ENCODE results near the gene SLX4IP. TPM values are rescaled to one million over a fixed set of nuclear protein-coding genes. Genes with fewer than 3 reads are reported as not detected.

Gene SLX4IP
- total RNA-seq, 1 donor from 2014 or later: 4.6 TPM

GRCh38 chr20:10672624-10673127 lies 237.6 kb downstream of the SLX4IP start:
- DNase-seq (ENCODE audit: low spot score) (peak; percentile 81), ATAC-seq (no peak)
- intact Hi-C loops (cut with DNase I): no loop called here

GRCh38 chr20:10673176-10673841 lies 238.2 kb downstream of the SLX4IP start:
- DNase-seq (ENCODE audit: low spot score) (peak; percentile 69), ATAC-seq (no peak)
- intact Hi-C loops (cut with DNase I): no loop called here

GRCh38 chr20:10673842-10674683 lies 239.0 kb downstream of the SLX4IP start, which contains the start of gene JAG1:
TSS of gene JAG1 (minus strand) at chr20:10673999. CDS start at chr20:10673530, 469 bp downstream.
- ATAC-seq (peak; percentile 88), DNase-seq (ENCODE audit: low spot score) (peak; percentile 97)
- intact Hi-C loops (cut with DNase I): no loop called here

GRCh38 chr20:10674684-10675449 lies 239.8 kb downstream of the SLX4IP start:
- DNase-seq (ENCODE audit: low spot score) (peak; percentile 89), ATAC-seq (peak; percentile 55)
- intact Hi-C loops (cut with DNase I): no loop called here

GRCh38 chr20:10675450-10675848 lies 240.3 kb downstream of the SLX4IP start:
- intact Hi-C loops (cut with DNase I): no loop called here
- DNase-seq (ENCODE audit: low spot score) (no peak), ATAC-seq (no peak)

GRCh38 chr20:10676518-10676917 lies 241.4 kb downstream of the SLX4IP start:
- ATAC-seq: no peak
- intact Hi-C loops (cut with DNase I): no loop called here
- no peak for DNase-seq (ENCODE audit: low spot score)

Small RNA genes within 50 kb of the gene (microRNA-seq; reads per million reads assigned to microRNA genes)
- not detected for gene MIR6870

Other genes with a start within 250 kb of the SLX4IP start
- 2.5 TPM for gene SNAP25, start 216.5 kb upstream of the SLX4IP start, total RNA-seq
- gene MKKS, start 1.1 kb upstream of the SLX4IP start, total RNA-seq: 15.0 TPM
- gene JAG1, start 238.7 kb downstream of the SLX4IP start, total RNA-seq: 81.6 TPM